HEK293 (cell line): ENCODE measurements around the gene DNAH8.

Experiments used
- ATF2 ChIP-seq: fragments of 450-650 bp; formaldehyde crosslinking; IDR thresholded peaks from 2 replicates; pipeline ENCODE4 v1.5.1; 2016; ENCODE audit warnings: missing biosample characterization, missing genetic modification characterization, low read depth
- CTCF ChIP-seq: fragments of 450-650 bp; formaldehyde crosslinking; IDR thresholded peaks from 2 replicates; pipeline ENCODE4 v1.5.1; 2016; ENCODE audit warnings: missing biosample characterization, missing genetic modification characterization
- PRDM10 ChIP-seq: fragments of 450-650 bp; formaldehyde crosslinking; IDR thresholded peaks from 2 replicates; pipeline ENCODE4 v1.5.1; 2016; ENCODE audit warnings: missing biosample characterization, missing genetic modification characterization
- PRDM2 ChIP-seq: fragments of 450-650 bp; formaldehyde crosslinking; IDR thresholded peaks from 2 replicates; pipeline ENCODE4 v1.5.1; 2016; ENCODE audit warnings: missing biosample characterization, missing genetic modification characterization, borderline replicate concordance
- YY2 ChIP-seq: fragments of 450-650 bp; formaldehyde crosslinking; IDR thresholded peaks from 2 replicates; pipeline ENCODE4 v1.5.1; 2016; ENCODE audit warnings: missing biosample characterization, missing genetic modification characterization
- ZBTB17 ChIP-seq: fragments of 450-650 bp; formaldehyde crosslinking; IDR thresholded peaks from 2 replicates; pipeline ENCODE4 v1.5.1; 2016; ENCODE audit warnings: missing biosample characterization, missing genetic modification characterization
- ZBTB8A ChIP-seq: fragments of 450-650 bp; formaldehyde crosslinking; IDR thresholded peaks from 2 replicates; pipeline ENCODE4 v1.5.1; 2016; ENCODE audit warnings: missing biosample characterization, missing genetic modification characterization
- ZNF221 ChIP-seq: fragments of 450-650 bp; formaldehyde crosslinking; IDR thresholded peaks from 2 replicates; pipeline ENCODE4 v1.5.1; 2017; ENCODE audit warnings: missing biosample characterization, missing genetic modification characterization, borderline replicate concordance
- ZNF324 ChIP-seq: fragments of 450-650 bp; formaldehyde crosslinking; IDR thresholded peaks from 2 replicates; pipeline ENCODE4 v1.5.1; 2016; ENCODE audit warnings: missing biosample characterization, missing genetic modification characterization
- ZNF335 ChIP-seq: fragments of 450-650 bp; formaldehyde crosslinking; conservative IDR thresholded peaks from 2 replicates; pipeline ENCODE4 v1.5.1; 2016; ENCODE audit warnings: missing biosample characterization, missing genetic modification characterization
- ZNF416 ChIP-seq: fragments of 450-650 bp; formaldehyde crosslinking; IDR thresholded peaks from 2 replicates; pipeline ENCODE4 v1.5.1; 2016; ENCODE audit warnings: missing biosample characterization, missing genetic modification characterization
- ZNF423 ChIP-seq: fragments of 450-650 bp; formaldehyde crosslinking; IDR thresholded peaks from 2 replicates; pipeline ENCODE4 v1.5.1; 2016; ENCODE audit warnings: missing biosample characterization, missing genetic modification characterization
- ZNF510 ChIP-seq: fragments of 450-650 bp; formaldehyde crosslinking; IDR thresholded peaks from 2 replicates; pipeline ENCODE4 v1.5.1; 2018; ENCODE audit warnings: mild to moderate bottlenecking, missing genetic modification characterization, missing biosample characterization; ENCODE audit not compliant: insufficient replicate concordance
- ZNF76 ChIP-seq: fragments of 450-650 bp; formaldehyde crosslinking; IDR thresholded peaks from 2 replicates; pipeline ENCODE4; 2016; ENCODE audit warnings: low read depth, missing biosample characterization, missing genetic modification characterization, borderline replicate concordance

GRCh38 chr6:38857815-38858214 lies 142.7 kb downstream of the DNAH8 start:
- TF ChIP-seq CTCF (tag by site-specific recombination) = no peak
- TF ChIP-seq ZNF221 (tag by site-specific recombination) = no peak
- no peak for TF ChIP-seq ZBTB8A (tag by site-specific recombination)
- no peak for TF ChIP-seq ZNF423 (tag by site-specific recombination)
- no peak for TF ChIP-seq PRDM10 (tag by site-specific recombination)
- no peak for TF ChIP-seq ZNF76
- TF ChIP-seq YY2 (tag by site-specific recombination) = no peak
- no peak for TF ChIP-seq ZNF335 (tag by site-specific recombination)
- no peak for TF ChIP-seq ZNF510
- TF ChIP-seq ZNF324 (tag by site-specific recombination) = no peak
- TF ChIP-seq ATF2 (tag by site-specific recombination) = no peak
- TF ChIP-seq ZNF416 (tag by site-specific recombination) = no peak
- no peak for TF ChIP-seq PRDM2
- TF ChIP-seq ZBTB17 = no peak
